ENCODE data around the gene RAB3GAP2. TPM values are rescaled to one million over a fixed set of nuclear protein-coding genes. Genes with fewer than 3 reads are reported as not detected.

The RAB3GAP2 gene, protein sequence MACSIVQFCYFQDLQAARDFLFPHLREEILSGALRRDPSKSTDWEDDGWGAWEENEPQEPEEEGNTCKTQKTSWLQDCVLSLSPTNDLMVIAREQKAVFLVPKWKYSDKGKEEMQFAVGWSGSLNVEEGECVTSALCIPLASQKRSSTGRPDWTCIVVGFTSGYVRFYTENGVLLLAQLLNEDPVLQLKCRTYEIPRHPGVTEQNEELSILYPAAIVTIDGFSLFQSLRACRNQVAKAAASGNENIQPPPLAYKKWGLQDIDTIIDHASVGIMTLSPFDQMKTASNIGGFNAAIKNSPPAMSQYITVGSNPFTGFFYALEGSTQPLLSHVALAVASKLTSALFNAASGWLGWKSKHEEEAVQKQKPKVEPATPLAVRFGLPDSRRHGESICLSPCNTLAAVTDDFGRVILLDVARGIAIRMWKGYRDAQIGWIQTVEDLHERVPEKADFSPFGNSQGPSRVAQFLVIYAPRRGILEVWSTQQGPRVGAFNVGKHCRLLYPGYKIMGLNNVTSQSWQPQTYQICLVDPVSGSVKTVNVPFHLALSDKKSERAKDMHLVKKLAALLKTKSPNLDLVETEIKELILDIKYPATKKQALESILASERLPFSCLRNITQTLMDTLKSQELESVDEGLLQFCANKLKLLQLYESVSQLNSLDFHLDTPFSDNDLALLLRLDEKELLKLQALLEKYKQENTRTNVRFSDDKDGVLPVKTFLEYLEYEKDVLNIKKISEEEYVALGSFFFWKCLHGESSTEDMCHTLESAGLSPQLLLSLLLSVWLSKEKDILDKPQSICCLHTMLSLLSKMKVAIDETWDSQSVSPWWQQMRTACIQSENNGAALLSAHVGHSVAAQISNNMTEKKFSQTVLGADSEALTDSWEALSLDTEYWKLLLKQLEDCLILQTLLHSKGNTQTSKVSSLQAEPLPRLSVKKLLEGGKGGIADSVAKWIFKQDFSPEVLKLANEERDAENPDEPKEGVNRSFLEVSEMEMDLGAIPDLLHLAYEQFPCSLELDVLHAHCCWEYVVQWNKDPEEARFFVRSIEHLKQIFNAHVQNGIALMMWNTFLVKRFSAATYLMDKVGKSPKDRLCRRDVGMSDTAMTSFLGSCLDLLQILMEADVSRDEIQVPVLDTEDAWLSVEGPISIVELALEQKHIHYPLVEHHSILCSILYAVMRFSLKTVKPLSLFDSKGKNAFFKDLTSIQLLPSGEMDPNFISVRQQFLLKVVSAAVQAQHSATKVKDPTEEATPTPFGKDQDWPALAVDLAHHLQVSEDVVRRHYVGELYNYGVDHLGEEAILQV (N-terminal part only)
- 10.8 to 14.0 TPM (median 12.9 TPM) in 5 replicates for total RNA-seq (2022; extraction: Qiagen RNA extraction)

DNA sequence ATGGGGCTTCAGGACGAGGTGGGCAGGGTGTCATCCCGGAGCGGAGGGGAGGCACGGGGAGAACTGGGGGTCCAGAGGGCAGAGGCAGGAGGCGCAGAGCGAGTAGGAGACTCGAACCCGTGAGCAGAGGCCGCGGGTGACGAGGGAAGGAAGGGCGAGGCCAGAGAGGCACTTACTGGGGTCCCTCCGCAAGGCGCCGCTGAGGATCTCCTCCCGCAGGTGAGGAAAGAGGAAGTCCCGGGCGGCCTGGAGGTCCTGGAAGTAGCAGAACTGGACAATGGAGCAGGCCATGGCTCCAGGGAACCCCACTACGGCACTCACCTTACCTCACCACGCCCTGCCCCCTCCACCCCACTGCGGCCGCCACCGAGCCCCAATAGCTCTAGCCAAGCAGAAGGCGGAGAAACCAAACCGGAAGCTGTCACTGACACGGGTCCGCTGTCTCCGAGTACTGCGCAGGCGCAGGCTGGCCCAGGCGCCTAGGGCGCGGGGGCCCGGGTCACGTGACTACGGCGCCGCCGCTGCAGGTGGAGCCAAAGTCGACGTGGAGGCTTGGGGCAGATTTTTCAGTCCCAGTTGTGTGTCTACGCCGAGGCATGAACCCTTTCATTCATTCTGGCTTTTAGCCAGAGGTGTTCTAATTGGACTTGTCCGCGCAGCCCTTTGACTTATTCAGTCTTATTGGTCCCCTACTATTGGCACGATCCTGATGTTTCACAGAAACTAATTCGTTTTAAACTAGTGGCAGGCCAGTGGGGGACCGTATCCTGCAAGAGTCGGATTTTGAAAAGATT lies at the start of gene RAB3GAP2:
Gene RAB3GAP2, minus strand, starts transcription at position 407 of the 794 bp plus-strand sequence. Its CDS starts 116 bp downstream, at position 291.

Other genes with a start within 250 kb of the RAB3GAP2 start
- 64.7 to 75.8 TPM (median 66.9 TPM) in 5 replicates for gene EPRS1, start 225.9 kb downstream of the RAB3GAP2 start, total RNA-seq (2022; extraction: Qiagen RNA extraction)
- gene BPNT1, start 182.7 kb downstream of the RAB3GAP2 start, total RNA-seq (2022; extraction: Qiagen RNA extraction) = 14.3 to 25.2 TPM (median 15.7 TPM) in 5 replicates
- gene IARS2, start 178.3 kb downstream of the RAB3GAP2 start, total RNA-seq (2022; extraction: Qiagen RNA extraction) = 91.0 to 119 TPM (median 96.8 TPM) in 5 replicates

Data from A549 treated with AZD2906 at 1 μM for 4 hours (cell line).